ENCODE results near the gene CHI3L1. TPM values are rescaled to one million over a fixed set of nuclear protein-coding genes. Genes with fewer than 3 reads are reported as not detected.

Gene CHI3L1
- polyA plus RNA-seq (2012; ENCODE audit: insufficient read length, low read depth) = 1.6 TPM

GRCh38 chr1:203186446-203187303 is at the start of gene CHI3L1:
CHI3L1 (minus strand) TSS chr1:203186704; CDS start chr1:203186623, 81 bp downstream.
- TF ChIP-seq SIN3A (IDR thresholded peaks at IDR 0.05; ENCODE audit: borderline replicate concordance, insufficient read depth, low read length) = no peak
- no peak for TF ChIP-seq TAF1 (IDR thresholded peaks at IDR 0.05; ENCODE audit: borderline replicate concordance, insufficient read depth, low read length)
- no peak for TF ChIP-seq FOXP2 (optimal IDR thresholded peaks at IDR 0.05; ENCODE audit: borderline replicate concordance, extremely low read depth, extremely low read length, insufficient read depth)
- no peak for TF ChIP-seq POLR2AphosphoS5 (IDR thresholded peaks at IDR 0.05; ENCODE audit: low read depth, low read length)
- TF ChIP-seq REST (IDR thresholded peaks at IDR 0.05; ENCODE audit: insufficient read depth in 1 of 2, low read depth in 2 of 2, low read length in 2 of 2) = no peak

GRCh38 chr1:203229471-203230135 is 43.1 kb upstream of the CHI3L1 start, which contains the start of gene CHIT1:
CHIT1 (minus strand) TSS chr1:203229673; CDS start chr1:203229636, 37 bp downstream.
- TF ChIP-seq TAF1 (IDR thresholded peaks at IDR 0.05; ENCODE audit: borderline replicate concordance, insufficient read depth, low read length) = no peak
- TF ChIP-seq REST (IDR thresholded peaks at IDR 0.05; ENCODE audit: insufficient read depth in 1 of 2, low read depth in 2 of 2, low read length in 2 of 2) = no peak
- no peak for TF ChIP-seq FOXP2 (optimal IDR thresholded peaks at IDR 0.05; ENCODE audit: borderline replicate concordance, extremely low read depth, extremely low read length, insufficient read depth)
- TF ChIP-seq POLR2AphosphoS5 (IDR thresholded peaks at IDR 0.05; ENCODE audit: low read depth, low read length) = no peak
- no peak for TF ChIP-seq SIN3A (IDR thresholded peaks at IDR 0.05; ENCODE audit: borderline replicate concordance, insufficient read depth, low read length)

- no peak for TF ChIP-seq TAF1 (IDR thresholded peaks at IDR 0.05; ENCODE audit: borderline replicate concordance, insufficient read depth, low read length)
- TF ChIP-seq REST (IDR thresholded peaks at IDR 0.05; ENCODE audit: insufficient read depth in 1 of 2, low read depth in 2 of 2, low read length in 2 of 2) = no peak
These were observed 42.2 kb upstream of the CHI3L1 start for GRCh38 chr1:203228670-203229069.

- TF ChIP-seq REST (IDR thresholded peaks at IDR 0.05; ENCODE audit: insufficient read depth in 1 of 2, low read depth in 2 of 2, low read length in 2 of 2) (no peak), FOXP2 (optimal IDR thresholded peaks at IDR 0.05; ENCODE audit: borderline replicate concordance, extremely low read depth, extremely low read length, insufficient read depth) (no peak), POLR2AphosphoS5 (IDR thresholded peaks at IDR 0.05; ENCODE audit: low read depth, low read length) (no peak), TAF1 (IDR thresholded peaks at IDR 0.05; ENCODE audit: borderline replicate concordance, insufficient read depth, low read length) (no peak), SIN3A (IDR thresholded peaks at IDR 0.05; ENCODE audit: borderline replicate concordance, insufficient read depth, low read length) (no peak)
These were observed 41.0 kb upstream of the CHI3L1 start for GRCh38 chr1:203227371-203228083.

All from PFSK-1 (cell line).